GM15510 (cell line): Measurements from ENCODE around the gene KCNMB1.

Experiments
- POLR2A ChIP-seq: IDR thresholded peaks from 3 replicates; pipeline ENCODE4 v1.6.1; 2011; ENCODE audit warnings: borderline replicate concordance; ENCODE audit not compliant: insufficient read length; ENCODE audit errors: extremely low read depth

KCNMB1 gene

GRCh38 chr5:170342153-170342725, 46.9 kb downstream of the KCNMB1 start:
- TF ChIP-seq POLR2A: no peak

GRCh38 chr5:170341545-170341944, 47.6 kb downstream of the KCNMB1 start:
- no peak for TF ChIP-seq POLR2A

- TF ChIP-seq POLR2A: no peak
These were observed 49.4 kb downstream of the KCNMB1 start for GRCh38 chr5:170339780-170340167.

GRCh38 chr5:170338933-170339779, 50.0 kb downstream of the KCNMB1 start:
- TF ChIP-seq POLR2A: no peak

- TF ChIP-seq POLR2A: no peak
These were observed 50.9 kb downstream of the KCNMB1 start for GRCh38 chr5:170338291-170338690.

GRCh38 chr5:170337045-170337733, 52.0 kb downstream of the KCNMB1 start:
- no peak for TF ChIP-seq POLR2A

GRCh38 chr5:170336065-170336464, 53.1 kb downstream of the KCNMB1 start:
- TF ChIP-seq POLR2A: no peak

GRCh38 chr5:170334626-170335025, 54.5 kb downstream of the KCNMB1 start:
- TF ChIP-seq POLR2A: no peak

- TF ChIP-seq POLR2A: no peak
These were observed 55.8 kb downstream of the KCNMB1 start for GRCh38 chr5:170333161-170333910.

GRCh38 chr5:170332058-170332457, 57.1 kb downstream of the KCNMB1 start:
- TF ChIP-seq POLR2A: no peak

- TF ChIP-seq POLR2A: no peak
These were observed 58.6 kb downstream of the KCNMB1 start for GRCh38 chr5:170330568-170331054.

GRCh38 chr5:170329524-170329923, 59.6 kb downstream of the KCNMB1 start:
- no peak for TF ChIP-seq POLR2A

GRCh38 chr5:170327829-170328228, 61.3 kb downstream of the KCNMB1 start:
- TF ChIP-seq POLR2A: no peak

GRCh38 chr5:170327168-170327567, 62.0 kb downstream of the KCNMB1 start:
- no peak for TF ChIP-seq POLR2A
